Measurements from ENCODE around the gene CHSY3. TPM values are rescaled to one million over a fixed set of nuclear protein-coding genes. Genes with fewer than 3 reads are reported as not detected.

The CHSY3 gene
- total and polyA plus RNA-seq, 7 experiments from 2014 or later: not detected

DNA sequence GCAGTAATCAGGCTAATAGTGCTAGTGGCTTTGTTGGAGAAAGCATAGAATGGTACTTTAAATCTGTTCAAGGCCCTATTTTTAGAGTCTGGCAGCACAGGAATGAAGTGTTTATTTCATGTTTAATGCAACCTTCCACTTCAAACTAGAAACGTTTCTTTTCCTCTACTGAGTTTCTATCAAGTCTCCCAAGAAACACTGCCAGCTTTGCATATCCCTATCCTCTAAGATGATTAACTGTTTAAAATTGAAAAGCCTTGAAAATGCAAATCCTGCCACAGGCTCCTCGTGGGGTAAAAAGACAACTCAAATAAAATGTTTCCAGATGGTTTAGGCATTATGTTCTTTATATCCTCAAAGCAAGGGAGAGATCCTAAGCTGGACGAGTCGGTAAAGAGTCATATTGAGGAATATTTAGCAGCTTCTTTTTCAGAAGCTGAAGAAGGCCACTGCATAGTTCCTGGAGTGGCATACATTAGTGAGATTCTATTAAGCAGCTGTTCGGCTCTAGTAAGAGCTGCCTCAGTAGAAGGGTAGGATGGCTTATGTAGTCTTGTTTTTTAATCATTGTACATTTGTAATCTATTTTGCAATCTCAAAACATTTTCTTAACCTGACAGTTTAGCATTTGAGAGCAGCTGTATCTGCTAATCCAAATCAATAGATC, 251.2 kb downstream of the CHSY3 start:
- DNase-seq: no peak
- POLR2A ChIA-PET: no interaction called here
- no peaks in the 10 kb centered on the region for H3K27me3 ChIP-seq (ENCODE audit: control insufficient read depth in 2 of 2, insufficient read depth in 2 of 2, low read length in 2 of 2)
- H3K27ac Mint-ChIP-seq: no peak overlapping the region
- no peaks in the 10 kb centered on the region for H3K36me3 ChIP-seq (ENCODE audit: control insufficient read depth in 2 of 3, insufficient read depth in 3 of 3, low read length in 3 of 3)
- peaks cover 0 to 9% (median 5%) of the 10 kb centered on the region in 5 donors for H3K27me3 Mint-ChIP-seq
- H3K4me3 Mint-ChIP-seq: no peak overlapping the region
- H3K4me3 ChIP-seq (ENCODE audit: low read length): no peak overlapping the region
- peaks cover 0 to 3% (median 0%) of the 10 kb centered on the region in 11 donors for H3K9me3 Mint-ChIP-seq
- CTCF ChIA-PET: no interaction called here
- no peak for ATAC-seq
- H3K4me1 Mint-ChIP-seq: no peaks in the 10 kb centered on the region
- H3K36me3 Mint-ChIP-seq: no peaks in the 10 kb centered on the region
- intact Hi-C loops (cut with micrococcal nuclease): no loop called here
- H3K27ac ChIP-seq (ENCODE audit: low read depth, low read length): no peak overlapping the region
- H3K4me1 ChIP-seq (ENCODE audit: control insufficient read depth in 2 of 2, insufficient read depth in 2 of 2, low read length in 2 of 2): no peaks in the 10 kb centered on the region
- H3K9me3 ChIP-seq (ENCODE audit: control insufficient read depth in 2 of 3, low read length in 3 of 3): no peaks in the 10 kb centered on the region

DNA sequence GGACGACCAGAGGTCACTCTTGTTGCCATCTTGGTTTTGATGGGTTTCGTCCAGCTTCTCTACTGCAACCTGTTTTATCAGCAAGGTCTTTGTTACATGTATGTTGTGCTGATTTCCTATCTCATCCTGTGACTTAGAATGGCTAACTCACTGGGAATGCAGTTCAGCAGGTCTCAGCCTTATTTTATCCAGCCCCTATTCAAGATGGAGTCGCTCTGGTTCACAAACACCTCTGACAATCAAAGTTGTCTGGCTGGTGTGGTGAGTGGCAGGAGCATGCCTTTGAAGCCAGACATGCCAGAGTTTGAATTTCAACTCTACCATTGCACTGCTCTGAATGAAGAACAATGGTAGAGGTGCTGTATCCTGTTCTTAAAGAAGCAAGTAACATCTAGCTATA, 253.8 kb downstream of the CHSY3 start:
- Mint-ChIP-seq H3K27me3 (peaks cover 0 to 19% (median 5%) of the 10 kb centered on the region in 5 donors), H3K4me1 (no peaks in the 10 kb centered on the region)
- no peak for ATAC-seq

DNA sequence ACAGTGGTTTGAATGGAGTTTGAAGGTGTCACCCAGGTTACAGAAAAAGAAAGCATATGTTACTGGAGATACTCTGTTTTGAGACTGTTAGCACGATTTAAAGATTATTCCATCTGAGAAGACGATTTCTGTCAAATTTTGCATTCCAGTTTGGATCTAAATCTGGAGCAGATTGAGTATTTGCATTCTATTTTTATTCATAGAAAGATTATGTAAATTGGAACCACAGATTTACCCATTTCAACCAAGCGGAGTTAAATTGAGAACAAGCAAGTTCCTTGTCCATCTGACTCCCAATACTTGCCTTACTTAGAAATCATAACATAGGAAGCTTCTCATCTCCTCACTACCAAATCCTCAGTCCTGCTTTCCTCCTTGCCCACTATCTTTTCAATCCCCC, 255.7 kb downstream of the CHSY3 start:
- Histone ChIP-seq H3K27me3 (ENCODE audit: control insufficient read depth in 2 of 2, insufficient read depth in 2 of 2, low read length in 2 of 2) (no peaks in the 10 kb centered on the region), H3K4me1 (ENCODE audit: control insufficient read depth in 2 of 2, insufficient read depth in 2 of 2, low read length in 2 of 2) (no peaks in the 10 kb centered on the region), H3K4me3 (ENCODE audit: low read length) (no peak overlapping the region), H3K27ac (ENCODE audit: low read depth, low read length) (no peak overlapping the region), H3K36me3 (ENCODE audit: control insufficient read depth in 2 of 3, insufficient read depth in 3 of 3, low read length in 3 of 3) (no peaks in the 10 kb centered on the region), H3K9me3 (ENCODE audit: control insufficient read depth in 2 of 3, low read length in 3 of 3) (no peaks in the 10 kb centered on the region)
- Mint-ChIP-seq H3K36me3 (no peaks in the 10 kb centered on the region), H3K4me3 (no peak overlapping the region), H3K27ac (no peak overlapping the region), H3K27me3 (peaks cover 0 to 23% (median 8%) of the 10 kb centered on the region in 5 donors), H3K4me1 (no peaks in the 10 kb centered on the region), H3K9me3 (peaks cover 0 to 3% (median 0%) of the 10 kb centered on the region in 11 donors)
- POLR2A ChIA-PET: no interaction called here
- ATAC-seq: no peak
- no peak for DNase-seq
- intact Hi-C loops (cut with micrococcal nuclease): no loop called here
- CTCF ChIA-PET: no interaction called here

More for the DNA sequence above, 253.8 kb downstream of the CHSY3 start:
- no peak overlapping the region for H3K4me3 ChIP-seq (ENCODE audit: low read length)
- DNase-seq: no peak
- ChIA-PET CTCF (no interaction called here), POLR2A (no interaction called here)
- Mint-ChIP-seq H3K27ac (no peak overlapping the region), H3K4me3 (no peak overlapping the region), H3K36me3 (no peaks in the 10 kb centered on the region), H3K9me3 (peaks cover 0 to 3% (median 0%) of the 10 kb centered on the region in 11 donors)
- no peaks in the 10 kb centered on the region for H3K36me3 ChIP-seq (ENCODE audit: control insufficient read depth in 2 of 3, insufficient read depth in 3 of 3, low read length in 3 of 3)
- intact Hi-C loops (cut with micrococcal nuclease): no loop called here
- no peak overlapping the region for H3K27ac ChIP-seq (ENCODE audit: low read depth, low read length)
- no peaks in the 10 kb centered on the region for H3K4me1 ChIP-seq (ENCODE audit: control insufficient read depth in 2 of 2, insufficient read depth in 2 of 2, low read length in 2 of 2)
- H3K27me3 ChIP-seq (ENCODE audit: control insufficient read depth in 2 of 2, insufficient read depth in 2 of 2, low read length in 2 of 2): no peaks in the 10 kb centered on the region
- no peaks in the 10 kb centered on the region for H3K9me3 ChIP-seq (ENCODE audit: control insufficient read depth in 2 of 3, low read length in 3 of 3)

DNA sequence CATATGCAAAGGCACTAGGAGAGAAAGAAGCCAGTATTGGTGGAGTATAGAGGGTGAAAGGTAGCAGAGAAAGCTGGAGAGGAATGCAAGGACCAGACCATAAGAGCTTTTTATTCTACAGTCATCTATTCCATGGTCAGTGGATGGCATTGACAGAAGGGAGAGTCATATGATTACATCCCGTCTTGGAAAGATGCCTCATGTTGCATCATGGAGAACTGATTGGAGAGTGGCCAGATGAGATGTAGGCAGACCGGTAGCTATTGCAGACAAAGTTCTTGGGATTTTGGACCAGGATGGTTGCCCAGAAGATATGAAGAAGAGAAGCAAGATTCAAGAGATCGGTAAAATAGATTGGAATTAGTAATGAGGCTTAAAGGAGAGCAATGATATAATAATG, 260.7 kb downstream of the CHSY3 start:
- POLR2A ChIA-PET: no interaction called here
- ATAC-seq: no peak
- no peaks in the 10 kb centered on the region for H3K9me3 ChIP-seq (ENCODE audit: control insufficient read depth in 2 of 3, low read length in 3 of 3)
- no peak overlapping the region for H3K4me3 Mint-ChIP-seq
- H3K4me3 ChIP-seq (ENCODE audit: low read length): no peak overlapping the region
- H3K27me3 ChIP-seq (ENCODE audit: control insufficient read depth in 2 of 2, insufficient read depth in 2 of 2, low read length in 2 of 2): no peaks in the 10 kb centered on the region
- H3K4me1 ChIP-seq (ENCODE audit: control insufficient read depth in 2 of 2, insufficient read depth in 2 of 2, low read length in 2 of 2): no peaks in the 10 kb centered on the region
- peaks cover 0 to 24% (median 6%) of the 10 kb centered on the region in 5 donors for H3K27me3 Mint-ChIP-seq
- H3K27ac Mint-ChIP-seq: no peak overlapping the region
- intact Hi-C loops (cut with micrococcal nuclease): no loop called here
- H3K9me3 Mint-ChIP-seq: peaks cover 0 to 1% (median 0%) of the 10 kb centered on the region in 11 donors
- H3K4me1 Mint-ChIP-seq: no peaks in the 10 kb centered on the region
- no peak for DNase-seq
- no peak overlapping the region for H3K27ac ChIP-seq (ENCODE audit: low read depth, low read length)
- CTCF ChIA-PET: no interaction called here
- H3K36me3 Mint-ChIP-seq: no peaks in the 10 kb centered on the region
- no peaks in the 10 kb centered on the region for H3K36me3 ChIP-seq (ENCODE audit: control insufficient read depth in 2 of 3, insufficient read depth in 3 of 3, low read length in 3 of 3)

DNA sequence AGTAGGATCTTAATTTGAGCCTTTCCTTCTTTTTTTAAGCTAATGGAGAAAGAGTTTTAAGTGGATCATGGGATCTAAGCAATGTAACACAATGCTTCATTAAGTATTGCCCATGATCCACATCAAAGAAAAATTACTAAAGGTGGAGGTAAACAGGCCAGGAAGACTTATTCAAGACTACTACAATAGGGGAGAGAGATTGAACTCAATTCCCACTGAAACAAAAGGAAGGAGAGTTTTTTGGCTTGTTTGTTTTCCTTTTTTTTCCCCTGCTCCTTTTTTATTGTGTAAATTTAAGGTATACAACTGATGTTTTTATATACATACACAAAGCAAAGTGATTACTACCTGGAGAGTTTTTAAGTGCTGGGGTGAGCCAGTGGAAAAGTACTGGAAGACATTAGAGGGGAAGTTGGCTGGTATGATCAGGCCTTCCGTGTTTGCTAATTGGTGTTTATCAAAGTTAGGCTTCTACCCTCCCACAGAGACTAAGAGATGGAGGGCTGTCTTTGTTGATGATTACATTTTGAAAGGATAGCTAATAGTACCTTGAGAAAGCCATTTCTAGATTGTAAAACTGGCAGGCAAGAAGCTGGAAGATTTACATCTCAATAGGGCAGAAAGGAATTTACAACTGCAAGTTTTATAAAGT, 262.7 kb downstream of the CHSY3 start:
- Mint-ChIP-seq H3K9me3 (peaks cover 0 to 1% (median 0%) of the 10 kb centered on the region in 11 donors), H3K27ac (no peak overlapping the region), H3K4me3 (no peak overlapping the region), H3K27me3 (peaks cover 0 to 11% (median 6%) of the 10 kb centered on the region in 5 donors), H3K4me1 (no peaks in the 10 kb centered on the region), H3K36me3 (no peaks in the 10 kb centered on the region)
- no peaks in the 10 kb centered on the region for H3K36me3 ChIP-seq (ENCODE audit: control insufficient read depth in 2 of 3, insufficient read depth in 3 of 3, low read length in 3 of 3)
- H3K4me3 ChIP-seq (ENCODE audit: low read length): no peak overlapping the region
- intact Hi-C loops (cut with micrococcal nuclease): no loop called here
- ATAC-seq: no peak
- ChIA-PET POLR2A (no interaction called here), CTCF (no interaction called here)
- no peak overlapping the region for H3K27ac ChIP-seq (ENCODE audit: low read depth, low read length)
- no peaks in the 10 kb centered on the region for H3K9me3 ChIP-seq (ENCODE audit: control insufficient read depth in 2 of 3, low read length in 3 of 3)
- no peak for DNase-seq
- no peaks in the 10 kb centered on the region for H3K4me1 ChIP-seq (ENCODE audit: control insufficient read depth in 2 of 2, insufficient read depth in 2 of 2, low read length in 2 of 2)
- H3K27me3 ChIP-seq (ENCODE audit: control insufficient read depth in 2 of 2, insufficient read depth in 2 of 2, low read length in 2 of 2): no peaks in the 10 kb centered on the region

DNA sequence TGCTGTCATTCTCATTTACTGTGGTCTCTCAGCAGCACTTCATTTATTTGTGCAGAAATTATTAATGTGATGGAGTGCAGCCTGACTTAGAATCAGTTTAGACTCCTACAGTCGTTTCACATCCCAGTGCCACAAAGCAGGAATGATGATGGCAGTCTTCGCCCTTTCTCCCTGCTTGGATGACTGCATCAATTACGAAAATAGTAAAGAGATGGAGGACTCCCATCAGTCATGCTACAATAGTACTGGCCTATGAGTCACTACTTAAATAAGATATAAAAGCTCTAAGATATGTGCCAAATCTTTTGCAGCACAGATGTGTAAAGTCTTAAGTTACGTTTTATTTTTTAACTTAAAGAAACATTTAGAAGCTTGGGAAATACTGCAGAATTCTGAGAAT, 263.9 kb downstream of the CHSY3 start:
- Histone ChIP-seq H3K27ac (ENCODE audit: low read depth, low read length) (no peak overlapping the region), H3K4me3 (ENCODE audit: low read length) (no peak overlapping the region), H3K27me3 (ENCODE audit: control insufficient read depth in 2 of 2, insufficient read depth in 2 of 2, low read length in 2 of 2) (no peaks in the 10 kb centered on the region), H3K9me3 (ENCODE audit: control insufficient read depth in 2 of 3, low read length in 3 of 3) (no peaks in the 10 kb centered on the region), H3K36me3 (ENCODE audit: control insufficient read depth in 2 of 3, insufficient read depth in 3 of 3, low read length in 3 of 3) (no peaks in the 10 kb centered on the region), H3K4me1 (ENCODE audit: control insufficient read depth in 2 of 2, insufficient read depth in 2 of 2, low read length in 2 of 2) (no peaks in the 10 kb centered on the region)
- CTCF ChIA-PET: no interaction called here
- no peak for DNase-seq
- Mint-ChIP-seq H3K9me3 (peaks cover 0 to 1% (median 0%) of the 10 kb centered on the region in 11 donors), H3K4me3 (no peak overlapping the region), H3K27ac (no peak overlapping the region), H3K4me1 (no peaks in the 10 kb centered on the region), H3K27me3 (peaks cover 0 to 11% (median 11%) of the 10 kb centered on the region in 5 donors), H3K36me3 (no peaks in the 10 kb centered on the region)
- intact Hi-C loops (cut with micrococcal nuclease): no loop called here
- no peak for ATAC-seq
- POLR2A ChIA-PET: no interaction called here

DNA sequence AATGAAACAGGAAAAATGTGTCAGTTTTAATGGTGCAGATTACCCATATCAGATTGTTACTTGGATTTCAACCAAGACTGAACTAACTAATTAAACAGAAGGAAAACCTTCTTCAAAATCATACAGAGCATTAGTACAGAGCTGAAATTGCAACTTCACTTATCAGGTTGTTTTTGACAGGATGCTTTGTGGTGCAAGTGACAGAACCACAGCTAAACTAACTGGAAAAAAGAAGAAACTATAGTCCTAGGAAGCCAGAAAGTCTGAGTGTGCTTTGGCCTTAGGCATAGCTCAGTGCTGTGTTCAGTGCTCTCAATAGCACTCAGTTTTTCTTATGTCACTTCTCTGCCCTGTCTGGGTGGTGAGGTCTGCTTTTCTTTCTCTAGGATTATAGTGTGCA, 267.4 kb downstream of the CHSY3 start:
- H3K27ac Mint-ChIP-seq: no peak overlapping the region
- Histone ChIP-seq H3K36me3 (ENCODE audit: control insufficient read depth in 2 of 3, insufficient read depth in 3 of 3, low read length in 3 of 3) (no peaks in the 10 kb centered on the region), H3K27me3 (ENCODE audit: control insufficient read depth in 2 of 2, insufficient read depth in 2 of 2, low read length in 2 of 2) (no peaks in the 10 kb centered on the region), H3K9me3 (ENCODE audit: control insufficient read depth in 2 of 3, low read length in 3 of 3) (no peaks in the 10 kb centered on the region), H3K4me1 (ENCODE audit: control insufficient read depth in 2 of 2, insufficient read depth in 2 of 2, low read length in 2 of 2) (no peaks in the 10 kb centered on the region), H3K4me3 (ENCODE audit: low read length) (no peak overlapping the region), H3K27ac (ENCODE audit: low read depth, low read length) (no peak overlapping the region)
- no peak overlapping the region for H3K4me3 Mint-ChIP-seq
- ChIA-PET CTCF (no interaction called here), POLR2A (no interaction called here)
- H3K36me3 Mint-ChIP-seq: no peaks in the 10 kb centered on the region
- intact Hi-C loops (cut with micrococcal nuclease): no loop called here
- no peaks in the 10 kb centered on the region for H3K4me1 Mint-ChIP-seq
- H3K27me3 Mint-ChIP-seq: peaks cover 0 to 11% (median 6%) of the 10 kb centered on the region in 5 donors
- H3K9me3 Mint-ChIP-seq: peaks cover 0 to 9% (median 2%) of the 10 kb centered on the region in 11 donors
- ATAC-seq (no peak), DNase-seq (no peak)

All from naive thymus-derived CD4-positive, alpha-beta T cell (primary cell).